Measurements from ENCODE around the gene TPCN1.

The TPCN1 gene

DNA sequence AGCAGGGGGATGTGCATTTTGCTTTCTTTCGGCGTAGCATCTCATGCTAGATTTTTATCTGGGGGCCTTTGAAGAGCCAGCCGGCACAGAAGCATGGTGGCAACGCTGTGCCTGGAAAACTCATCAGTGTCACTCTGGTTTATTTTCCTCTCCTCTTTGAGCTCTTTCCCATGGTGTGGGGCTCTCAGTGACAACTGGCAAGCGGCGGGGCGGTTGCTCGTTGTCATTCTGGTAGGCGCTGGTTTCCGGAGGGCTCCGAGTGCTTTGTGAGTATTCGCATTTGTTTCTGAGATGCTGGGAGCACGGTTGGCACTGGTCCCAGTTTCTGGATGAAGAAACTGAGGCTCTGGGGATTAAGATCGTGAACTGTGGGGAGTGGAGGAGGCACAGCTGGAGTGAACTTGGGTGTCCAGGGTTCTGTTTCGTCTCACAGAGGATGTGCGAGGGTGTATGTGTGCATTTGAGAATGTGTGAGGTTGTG is 23.3 kb downstream of the TPCN1 start:
- H3K27ac ChIP-seq, result peak overlapping the region; percentile 99
- TF ChIP-seq, protein P1, sequence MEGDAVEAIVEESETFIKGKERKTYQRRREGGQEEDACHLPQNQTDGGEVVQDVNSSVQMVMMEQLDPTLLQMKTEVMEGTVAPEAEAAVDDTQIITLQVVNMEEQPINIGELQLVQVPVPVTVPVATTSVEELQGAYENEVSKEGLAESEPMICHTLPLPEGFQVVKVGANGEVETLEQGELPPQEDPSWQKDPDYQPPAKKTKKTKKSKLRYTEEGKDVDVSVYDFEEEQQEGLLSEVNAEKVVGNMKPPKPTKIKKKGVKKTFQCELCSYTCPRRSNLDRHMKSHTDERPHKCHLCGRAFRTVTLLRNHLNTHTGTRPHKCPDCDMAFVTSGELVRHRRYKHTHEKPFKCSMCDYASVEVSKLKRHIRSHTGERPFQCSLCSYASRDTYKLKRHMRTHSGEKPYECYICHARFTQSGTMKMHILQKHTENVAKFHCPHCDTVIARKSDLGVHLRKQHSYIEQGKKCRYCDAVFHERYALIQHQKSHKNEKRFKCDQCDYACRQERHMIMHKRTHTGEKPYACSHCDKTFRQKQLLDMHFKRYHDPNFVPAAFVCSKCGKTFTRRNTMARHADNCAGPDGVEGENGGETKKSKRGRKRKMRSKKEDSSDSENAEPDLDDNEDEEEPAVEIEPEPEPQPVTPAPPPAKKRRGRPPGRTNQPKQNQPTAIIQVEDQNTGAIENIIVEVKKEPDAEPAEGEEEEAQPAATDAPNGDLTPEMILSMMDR (IDR thresholded peaks at IDR 0.05), result no peak
- TF ChIP-seq ZFX (IDR thresholded peaks at IDR 0.05; ENCODE audit: borderline replicate concordance), result no peak

DNA sequence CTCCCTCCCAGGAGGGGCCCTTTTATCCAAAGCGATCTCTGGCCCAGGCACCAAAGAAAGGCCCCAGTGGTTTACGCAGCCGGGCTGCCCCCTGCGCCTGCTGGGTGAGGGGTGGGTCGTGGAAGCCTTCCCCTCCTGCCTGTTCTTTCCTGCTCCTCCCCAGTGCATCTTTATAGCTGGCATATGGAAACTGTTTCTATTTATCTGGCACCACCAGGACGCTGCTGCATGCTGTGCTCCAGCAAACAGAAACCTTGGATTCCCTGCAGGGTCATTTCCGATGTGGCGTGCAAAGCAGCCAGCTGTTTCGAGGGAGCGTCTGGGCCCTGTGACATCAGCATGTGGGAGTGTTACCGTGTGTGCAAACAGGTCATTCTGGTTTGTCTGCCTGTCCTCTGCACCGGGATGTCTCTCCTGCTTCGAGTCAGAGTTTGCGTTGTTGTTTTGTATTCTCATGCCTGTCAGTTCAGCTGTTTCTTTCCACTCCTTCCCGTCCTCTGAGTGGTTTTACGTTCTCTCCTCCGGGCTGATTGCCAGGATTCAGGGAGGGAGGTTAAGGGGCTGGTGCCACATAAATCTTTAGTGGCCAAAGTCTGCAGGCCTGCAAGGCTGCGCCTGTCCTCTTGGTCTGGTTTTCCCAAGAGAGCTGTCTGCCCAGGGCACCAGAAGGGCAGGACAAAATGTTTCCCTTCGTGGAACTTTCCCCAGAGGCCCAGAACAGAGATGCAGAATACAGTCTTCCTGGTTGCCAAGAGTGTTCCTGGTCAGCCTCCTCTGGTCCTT is 24.6 kb downstream of the TPCN1 start:
- peak overlapping the region; percentile 99 for H3K27ac ChIP-seq
- TF ChIP-seq ZFX (IDR thresholded peaks at IDR 0.05; ENCODE audit: borderline replicate concordance), result no peak
- TF ChIP-seq, protein P1 (IDR thresholded peaks at IDR 0.05), result no peak

DNA sequence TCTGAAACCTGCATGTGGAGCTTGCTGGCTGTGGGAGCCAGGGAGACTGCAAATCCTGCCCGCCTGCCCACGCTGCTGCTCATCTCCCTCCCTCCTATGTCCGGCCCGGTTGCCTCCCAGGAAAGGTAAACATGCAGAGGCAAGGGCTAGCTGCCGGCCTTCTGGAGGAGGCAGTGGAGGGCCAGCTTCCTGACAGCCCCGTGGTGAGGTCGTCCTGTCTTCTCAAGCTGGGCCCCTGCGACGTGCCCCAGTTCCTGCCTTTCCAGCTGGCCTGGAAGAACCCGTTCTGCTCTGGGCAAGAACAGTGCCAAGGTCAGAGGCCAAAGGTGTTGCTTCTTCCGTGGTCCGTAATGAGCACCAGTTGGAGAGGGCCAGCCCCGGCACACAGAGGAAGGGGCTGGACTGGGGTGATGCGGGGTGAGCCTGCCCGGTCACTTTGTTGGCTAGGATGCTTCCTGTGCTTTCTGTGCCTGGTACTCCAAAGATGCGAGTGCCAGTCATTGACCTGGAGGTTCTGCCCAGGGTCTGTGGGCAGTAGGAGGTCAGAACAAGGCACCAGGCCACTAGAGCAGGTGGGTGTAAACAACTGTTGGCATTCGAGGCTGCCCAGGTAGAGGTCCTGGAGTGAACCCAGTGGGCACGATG is 25.3 kb downstream of the TPCN1 start:
- peak overlapping the region; percentile 99 for H3K27ac ChIP-seq
- TF ChIP-seq, protein P1 (IDR thresholded peaks at IDR 0.05), result no peak
- TF ChIP-seq ZFX (IDR thresholded peaks at IDR 0.05; ENCODE audit: borderline replicate concordance), result no peak

DNA sequence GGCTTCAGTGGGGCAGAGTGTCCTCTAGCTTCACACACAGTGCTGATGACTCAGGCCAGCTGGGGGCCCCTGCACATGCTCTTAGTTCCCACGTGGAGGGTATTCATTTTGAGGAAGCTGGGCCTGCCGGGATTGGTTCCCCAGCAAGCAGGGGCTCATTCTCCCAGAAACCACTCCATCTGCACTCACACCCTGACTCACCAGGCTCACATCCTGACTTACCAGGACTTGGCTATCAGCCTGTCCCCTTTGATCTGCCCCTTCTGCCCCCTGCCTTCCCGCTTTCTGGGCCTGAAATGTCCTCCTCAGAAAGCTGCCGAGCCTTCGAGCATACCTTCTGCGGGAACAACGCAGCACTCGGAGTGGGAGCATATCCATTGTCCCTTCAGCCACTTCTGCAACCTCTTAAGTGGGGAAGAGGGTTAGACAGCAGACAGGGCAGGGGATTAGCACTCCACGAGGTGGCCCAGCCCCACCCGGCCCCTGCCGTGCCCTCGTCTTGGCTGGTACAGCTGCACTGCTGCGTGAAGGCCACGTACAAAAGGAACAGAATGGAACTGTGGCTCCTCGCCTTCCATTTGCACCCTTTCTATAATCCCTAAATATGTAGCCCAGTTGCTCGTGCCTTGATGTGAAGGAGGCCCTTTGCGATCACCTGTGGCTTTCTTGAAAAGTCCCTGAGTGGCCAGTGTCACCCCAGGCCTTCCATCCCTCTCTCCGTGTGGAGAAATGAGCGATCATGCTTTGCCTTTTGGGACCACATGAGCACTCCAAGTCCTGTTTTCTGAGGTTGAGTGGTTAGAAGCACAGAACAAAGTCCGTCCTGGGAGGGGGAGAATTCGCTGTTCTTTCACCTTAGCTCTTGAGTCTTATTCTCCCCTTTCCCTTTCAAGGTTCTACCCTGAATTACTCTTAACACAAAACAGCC is 26.1 kb downstream of the TPCN1 start:
- TF ChIP-seq, protein P1 (IDR thresholded peaks at IDR 0.05), result no peak
- no peak for TF ChIP-seq ZFX (IDR thresholded peaks at IDR 0.05; ENCODE audit: borderline replicate concordance)
- H3K27ac ChIP-seq, result peak overlapping the region; percentile 99

GRCh38 chr12:113248051-113248825 is 27.0 kb downstream of the TPCN1 start:
- H3K27ac ChIP-seq, result peak overlapping the region; percentile 99

More at GRCh38 chr12:113248051-113248825, 27.0 kb downstream of the TPCN1 start:
- no peak for TF ChIP-seq ZFX (IDR thresholded peaks at IDR 0.05; ENCODE audit: borderline replicate concordance)
- TF ChIP-seq, protein P1 (IDR thresholded peaks at IDR 0.05), result no peak

All from 22Rv1 (cell line).